ENCODE measurements around the gene SYNGR1. TPM values are rescaled to one million over a fixed set of nuclear protein-coding genes. Genes with fewer than 3 reads are reported as not detected.

The SYNGR1 gene
- total RNA-seq, 1 experiment from 2014 or later: 0.35 TPM

DNA sequence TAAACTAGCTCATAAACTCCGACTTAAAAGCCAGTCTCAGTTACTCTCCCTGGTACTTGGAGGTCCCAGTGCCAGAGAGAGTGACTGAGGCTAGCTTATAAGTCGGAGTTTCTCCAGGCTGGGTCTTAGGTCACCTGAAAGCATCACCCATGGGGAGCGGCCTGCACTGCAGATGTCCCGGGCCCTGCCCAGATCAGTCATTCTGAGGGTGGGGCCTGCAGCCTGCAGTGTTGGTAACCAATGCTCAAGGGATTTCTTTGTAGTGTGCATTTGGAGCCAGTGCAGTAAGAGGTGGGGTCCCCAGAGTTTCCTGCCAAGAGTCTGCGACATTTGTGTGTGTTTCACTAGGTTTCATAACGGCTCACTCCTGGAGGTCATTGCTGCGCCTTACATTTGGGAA lies 64.6 kb downstream of the SYNGR1 start:
- Mint-ChIP-seq H3K4me3 (ENCODE audit: unreplicated experiment) (no peak overlapping the region), H3K36me3 (ENCODE audit: insufficient read depth, unreplicated experiment) (peaks cover 41% of the 10 kb centered on the region), H3K4me1 (ENCODE audit: insufficient read depth, unreplicated experiment) (peaks cover 7% of the 10 kb centered on the region), H3K27me3 (ENCODE audit: insufficient read depth, unreplicated experiment) (no peaks in the 10 kb centered on the region), H3K27ac (ENCODE audit: low read depth, unreplicated experiment) (no peak overlapping the region), H3K9me3 (ENCODE audit: unreplicated experiment) (no peaks in the 10 kb centered on the region)
- CTCF ChIA-PET: no interaction called here
- POLR2A ChIA-PET: no interaction called here
- no TSS peak for BruUV-seq (replicated peaks)
- intact Hi-C loops (cut with micrococcal nuclease): no loop called here
- no peak for TF ChIP-seq CTCF (IDR thresholded peaks at IDR 0.05; ENCODE audit: unreplicated experiment)
- no peak for DNase-seq (ENCODE audit: unreplicated experiment)

GRCh38 chr22:39414886-39415285 lies 65.1 kb downstream of the SYNGR1 start:
- H3K9me3 Mint-ChIP-seq (ENCODE audit: unreplicated experiment): no peaks in the 10 kb centered on the region
- H3K36me3 Mint-ChIP-seq (ENCODE audit: insufficient read depth, unreplicated experiment): peaks cover 46% of the 10 kb centered on the region
- no peak overlapping the region for H3K27ac Mint-ChIP-seq (ENCODE audit: low read depth, unreplicated experiment)
- ChIA-PET CTCF (no interaction called here), POLR2A (no interaction called here)
- DNase-seq (ENCODE audit: unreplicated experiment): no peak
- no peaks in the 10 kb centered on the region for H3K27me3 Mint-ChIP-seq (ENCODE audit: insufficient read depth, unreplicated experiment)
- no TSS peak for BruUV-seq (replicated peaks)
- no peak overlapping the region for H3K4me3 Mint-ChIP-seq (ENCODE audit: unreplicated experiment)
- peaks cover 7% of the 10 kb centered on the region for H3K4me1 Mint-ChIP-seq (ENCODE audit: insufficient read depth, unreplicated experiment)
- intact Hi-C loops (cut with micrococcal nuclease): no loop called here
- TF ChIP-seq CTCF (IDR thresholded peaks at IDR 0.05; ENCODE audit: unreplicated experiment): no peak

- intact Hi-C loops (cut with micrococcal nuclease): no loop called here
- BruUV-seq (replicated peaks): no TSS peak
- Mint-ChIP-seq H3K4me1 (ENCODE audit: insufficient read depth, unreplicated experiment) (peaks cover 7% of the 10 kb centered on the region), H3K9me3 (ENCODE audit: unreplicated experiment) (no peaks in the 10 kb centered on the region), H3K36me3 (ENCODE audit: insufficient read depth, unreplicated experiment) (peaks cover 51% of the 10 kb centered on the region), H3K4me3 (ENCODE audit: unreplicated experiment) (no peak overlapping the region), H3K27ac (ENCODE audit: low read depth, unreplicated experiment) (no peak overlapping the region), H3K27me3 (ENCODE audit: insufficient read depth, unreplicated experiment) (no peaks in the 10 kb centered on the region)
- no peak for TF ChIP-seq CTCF (IDR thresholded peaks at IDR 0.05; ENCODE audit: unreplicated experiment)
- ChIA-PET POLR2A (no interaction called here), CTCF (no interaction called here)
- no peak for DNase-seq (ENCODE audit: unreplicated experiment)
Measured at GRCh38 chr22:39415506-39415905, 65.7 kb downstream of the SYNGR1 start.

GRCh38 chr22:39416319-39416718 lies 66.5 kb downstream of the SYNGR1 start:
- peaks cover 7% of the 10 kb centered on the region for H3K4me1 Mint-ChIP-seq (ENCODE audit: insufficient read depth, unreplicated experiment)
- no peak overlapping the region for H3K4me3 Mint-ChIP-seq (ENCODE audit: unreplicated experiment)
- H3K36me3 Mint-ChIP-seq (ENCODE audit: insufficient read depth, unreplicated experiment): peaks cover 56% of the 10 kb centered on the region
- intact Hi-C loops (cut with micrococcal nuclease): no loop called here
- no peaks in the 10 kb centered on the region for H3K9me3 Mint-ChIP-seq (ENCODE audit: unreplicated experiment)
- no peak for TF ChIP-seq CTCF (IDR thresholded peaks at IDR 0.05; ENCODE audit: unreplicated experiment)
- no peaks in the 10 kb centered on the region for H3K27me3 Mint-ChIP-seq (ENCODE audit: insufficient read depth, unreplicated experiment)
- POLR2A ChIA-PET: no interaction called here
- no peak overlapping the region for H3K27ac Mint-ChIP-seq (ENCODE audit: low read depth, unreplicated experiment)
- DNase-seq (ENCODE audit: unreplicated experiment): no peak
- CTCF ChIA-PET: no interaction called here
- no TSS peak for BruUV-seq (replicated peaks)

Measured in MCF 10A (cell line).